ENCODE data around the gene KRT36.

KRT36 gene

GRCh38 chr17:41437254-41437653 is 52.5 kb downstream of the KRT36 start:
- no peak for DNase-seq (ENCODE audit: low read depth)
- H3K4me3 ChIP-seq (ENCODE audit: control insufficient read depth, low read depth, low read length): no peak overlapping the region
- TF ChIP-seq, protein P1, sequence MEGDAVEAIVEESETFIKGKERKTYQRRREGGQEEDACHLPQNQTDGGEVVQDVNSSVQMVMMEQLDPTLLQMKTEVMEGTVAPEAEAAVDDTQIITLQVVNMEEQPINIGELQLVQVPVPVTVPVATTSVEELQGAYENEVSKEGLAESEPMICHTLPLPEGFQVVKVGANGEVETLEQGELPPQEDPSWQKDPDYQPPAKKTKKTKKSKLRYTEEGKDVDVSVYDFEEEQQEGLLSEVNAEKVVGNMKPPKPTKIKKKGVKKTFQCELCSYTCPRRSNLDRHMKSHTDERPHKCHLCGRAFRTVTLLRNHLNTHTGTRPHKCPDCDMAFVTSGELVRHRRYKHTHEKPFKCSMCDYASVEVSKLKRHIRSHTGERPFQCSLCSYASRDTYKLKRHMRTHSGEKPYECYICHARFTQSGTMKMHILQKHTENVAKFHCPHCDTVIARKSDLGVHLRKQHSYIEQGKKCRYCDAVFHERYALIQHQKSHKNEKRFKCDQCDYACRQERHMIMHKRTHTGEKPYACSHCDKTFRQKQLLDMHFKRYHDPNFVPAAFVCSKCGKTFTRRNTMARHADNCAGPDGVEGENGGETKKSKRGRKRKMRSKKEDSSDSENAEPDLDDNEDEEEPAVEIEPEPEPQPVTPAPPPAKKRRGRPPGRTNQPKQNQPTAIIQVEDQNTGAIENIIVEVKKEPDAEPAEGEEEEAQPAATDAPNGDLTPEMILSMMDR (conservative IDR thresholded peaks at IDR 0.05; ENCODE audit: control insufficient read depth, insufficient read depth, low read depth, low read length): no peak
